Brain microvascular endothelial cell (primary cell): ENCODE data around the gene MPPE1.

Experiments used
- DNase-seq: peaks from one replicate; pipeline ENCODE4 v3.0.0-alpha.2; 2020
- H3K27ac ChIP-seq: fragments of 250-450 bp; sonication (Bioruptor Pico); 2 replicates; pipeline ENCODE4 v1.5.1; 2020; ENCODE audit warnings: mild to moderate bottlenecking, moderate library complexity
- H3K27me3 ChIP-seq: fragments of 250-450 bp; sonication (Bioruptor Pico); replicated peaks from 2 replicates; pipeline ENCODE4 v1.5.1; 2020; ENCODE audit warnings: mild to moderate bottlenecking
- H3K36me3 ChIP-seq: fragments of 250-450 bp; sonication (Bioruptor Pico); replicated peaks from 2 replicates; pipeline ENCODE4 v1.5.1; 2020; ENCODE audit warnings: mild to moderate bottlenecking
- H3K4me3 ChIP-seq: 2 replicates; pipeline ENCODE4 v1.5.1; 2011; ENCODE audit warnings: low read depth, mild to moderate bottlenecking, control low read depth, low read length, moderate library complexity
- in situ Hi-C: cut with HindIII; loops from 2 replicates; pipeline ENCODE4 v1.10.0; 2017; ENCODE audit warnings: low sequenced_read_pairs, low pct_ligation_motif_present
- TF ChIP-seq, protein P1 (sequence below): IDR thresholded peaks from 2 replicates; pipeline ENCODE4 v1.5.1; 2011; ENCODE audit warnings: low read depth, mild to moderate bottlenecking, moderate library complexity, low read length, control low read depth, inconsistent platforms; ENCODE audit errors: missing control alignments

The MPPE1 gene

DNA sequence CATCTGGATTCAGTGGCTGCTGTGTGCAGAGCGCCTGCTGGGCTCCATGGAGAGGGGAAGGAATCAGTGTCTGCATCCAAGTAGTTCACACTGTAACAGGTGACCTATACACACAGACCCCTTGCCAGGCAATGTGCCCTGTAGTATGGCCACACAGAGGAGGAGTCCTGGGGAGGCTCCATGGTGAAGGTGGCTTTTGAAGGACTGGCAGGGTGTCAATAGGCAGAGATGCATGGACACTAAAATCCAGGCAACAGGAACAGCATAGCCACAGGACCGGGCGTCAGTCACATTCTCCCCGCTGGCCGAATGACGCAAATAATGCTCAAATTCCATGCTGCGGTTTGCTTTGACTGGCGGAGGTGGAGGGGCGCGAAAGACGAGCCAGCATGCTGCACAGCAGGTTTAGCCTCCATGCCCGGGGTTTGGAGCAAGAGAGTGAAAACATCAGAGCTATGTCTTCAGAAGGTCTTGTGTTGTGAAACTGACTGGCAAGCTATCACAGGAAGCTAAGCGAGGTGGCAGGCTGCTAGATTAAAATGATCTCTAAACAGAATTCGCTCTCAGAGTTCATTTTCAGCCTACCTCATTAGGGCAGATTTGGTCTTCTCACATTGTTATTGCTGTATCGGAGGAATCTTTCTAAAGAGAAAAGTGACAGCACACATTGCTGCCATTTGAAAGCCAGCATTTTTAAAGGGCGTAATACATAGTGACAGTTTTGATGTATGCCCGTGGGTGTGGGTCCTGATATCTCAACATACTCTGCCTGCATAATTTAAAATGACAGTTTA, 58.1 kb downstream of the MPPE1 start:
- no peaks in the 10 kb centered on the region for H3K27me3 ChIP-seq
- in situ Hi-C loops: no loop called here
- peak overlapping the region; percentile 99 for H3K4me3 ChIP-seq
- H3K27ac ChIP-seq: peak overlapping the region; percentile 96
- H3K36me3 ChIP-seq: no peaks in the 10 kb centered on the region
- DNase-seq: peak; percentile 98
- TF ChIP-seq, protein P1, sequence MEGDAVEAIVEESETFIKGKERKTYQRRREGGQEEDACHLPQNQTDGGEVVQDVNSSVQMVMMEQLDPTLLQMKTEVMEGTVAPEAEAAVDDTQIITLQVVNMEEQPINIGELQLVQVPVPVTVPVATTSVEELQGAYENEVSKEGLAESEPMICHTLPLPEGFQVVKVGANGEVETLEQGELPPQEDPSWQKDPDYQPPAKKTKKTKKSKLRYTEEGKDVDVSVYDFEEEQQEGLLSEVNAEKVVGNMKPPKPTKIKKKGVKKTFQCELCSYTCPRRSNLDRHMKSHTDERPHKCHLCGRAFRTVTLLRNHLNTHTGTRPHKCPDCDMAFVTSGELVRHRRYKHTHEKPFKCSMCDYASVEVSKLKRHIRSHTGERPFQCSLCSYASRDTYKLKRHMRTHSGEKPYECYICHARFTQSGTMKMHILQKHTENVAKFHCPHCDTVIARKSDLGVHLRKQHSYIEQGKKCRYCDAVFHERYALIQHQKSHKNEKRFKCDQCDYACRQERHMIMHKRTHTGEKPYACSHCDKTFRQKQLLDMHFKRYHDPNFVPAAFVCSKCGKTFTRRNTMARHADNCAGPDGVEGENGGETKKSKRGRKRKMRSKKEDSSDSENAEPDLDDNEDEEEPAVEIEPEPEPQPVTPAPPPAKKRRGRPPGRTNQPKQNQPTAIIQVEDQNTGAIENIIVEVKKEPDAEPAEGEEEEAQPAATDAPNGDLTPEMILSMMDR: peak; percentile 15

GRCh38 chr18:11849279-11849678, 58.8 kb downstream of the MPPE1 start:
- TF ChIP-seq, protein P1: no peak
- in situ Hi-C loops: no loop called here
- H3K27ac ChIP-seq: peak overlapping the region; percentile 96
- DNase-seq: no peak
- H3K27me3 ChIP-seq: no peaks in the 10 kb centered on the region
- no peak overlapping the region for H3K4me3 ChIP-seq
- no peaks in the 10 kb centered on the region for H3K36me3 ChIP-seq

DNA sequence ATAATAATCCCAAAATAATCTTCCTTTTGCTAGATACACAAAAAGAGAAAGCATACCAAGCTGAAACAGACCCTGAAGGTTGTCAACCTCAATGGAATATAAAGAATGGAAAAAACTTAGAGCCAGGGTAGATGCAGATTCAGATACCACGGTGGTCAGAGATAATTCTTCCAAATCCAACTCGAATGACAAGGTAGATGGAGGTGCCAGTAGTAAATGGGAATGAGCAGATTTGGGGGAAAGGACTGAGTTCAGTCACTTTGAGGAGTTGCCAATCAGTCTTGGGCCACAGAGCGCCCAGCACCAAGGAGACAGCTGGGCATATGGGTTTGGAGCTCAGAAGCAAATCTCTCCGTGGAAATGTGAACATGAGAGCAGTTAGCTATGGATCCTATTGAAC, 60.3 kb downstream of the MPPE1 start:
- H3K27me3 ChIP-seq: no peaks in the 10 kb centered on the region
- no peak overlapping the region for H3K4me3 ChIP-seq
- no peaks in the 10 kb centered on the region for H3K36me3 ChIP-seq
- H3K27ac ChIP-seq: no peak overlapping the region
- in situ Hi-C loops: no loop called here
- DNase-seq: no peak
- TF ChIP-seq, protein P1: no peak

DNA sequence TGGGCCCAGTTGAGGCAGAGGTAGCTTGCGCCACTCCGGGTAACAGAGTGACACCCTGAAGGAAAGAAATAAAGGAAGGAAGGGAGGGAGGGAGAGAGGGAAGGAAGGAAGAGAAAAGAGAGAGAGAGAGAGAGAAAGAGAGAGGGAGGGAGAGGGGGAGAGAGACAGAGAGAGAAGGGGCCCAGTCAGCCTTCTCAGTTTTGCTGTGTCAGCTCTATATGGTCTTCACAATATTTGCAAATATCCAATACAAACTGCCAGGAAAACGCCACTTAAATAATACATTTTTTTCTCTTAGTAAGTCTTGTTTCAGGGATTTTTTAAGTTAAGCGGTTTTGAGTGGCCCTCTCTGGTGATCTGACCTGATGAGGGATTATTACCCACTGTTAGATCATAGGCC, 62.5 kb downstream of the MPPE1 start:
- TF ChIP-seq, protein P1: no peak
- H3K4me3 ChIP-seq: no peak overlapping the region
- H3K27ac ChIP-seq: no peak overlapping the region
- in situ Hi-C loops: no loop called here
- no peak for DNase-seq
- no peaks in the 10 kb centered on the region for H3K36me3 ChIP-seq
- no peaks in the 10 kb centered on the region for H3K27me3 ChIP-seq

GRCh38 chr18:11844436-11844835, 63.7 kb downstream of the MPPE1 start:
- H3K27ac ChIP-seq: no peak overlapping the region
- in situ Hi-C loops: no loop called here
- TF ChIP-seq, protein P1: no peak
- no peak overlapping the region for H3K4me3 ChIP-seq
- no peak for DNase-seq
- H3K27me3 ChIP-seq: no peaks in the 10 kb centered on the region
- H3K36me3 ChIP-seq: no peaks in the 10 kb centered on the region

DNA sequence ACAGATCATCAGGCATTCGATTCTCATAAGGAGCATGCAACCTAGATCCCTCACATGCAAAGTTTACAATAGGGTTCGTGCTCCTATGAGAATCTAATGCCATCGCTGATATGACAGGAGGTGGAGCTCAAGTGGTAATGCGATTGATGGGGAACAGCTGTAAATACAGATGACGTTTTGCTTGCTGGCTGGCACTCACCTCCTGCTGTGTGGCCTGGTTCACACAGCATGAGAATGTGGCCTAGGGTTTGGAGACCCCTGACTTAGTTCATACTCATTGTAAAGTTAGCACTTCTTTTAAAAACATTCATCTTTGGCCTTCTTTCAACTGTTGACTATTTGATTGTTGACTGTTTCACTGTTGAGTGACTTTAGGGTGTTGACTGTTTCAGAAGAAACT, 65.6 kb downstream of the MPPE1 start:
- no peak overlapping the region for H3K27ac ChIP-seq
- H3K27me3 ChIP-seq: no peaks in the 10 kb centered on the region
- H3K4me3 ChIP-seq: no peak overlapping the region
- DNase-seq: no peak
- H3K36me3 ChIP-seq: no peaks in the 10 kb centered on the region
- in situ Hi-C loops: no loop called here
- TF ChIP-seq, protein P1: no peak
